ENCODE measurements around the gene NDUFV1. TPM values are rescaled to one million over a fixed set of nuclear protein-coding genes. Genes with fewer than 3 reads are reported as not detected.

The NDUFV1 gene
- total and polyA plus RNA-seq, 9 of the 15 experiments (the other 6 are each of a cell fraction or from before 2014, with no cell fraction given), result 10.8 to 423 (median 209) TPM

GRCh38 chr11:67640021-67640757, 33.5 kb downstream of the NDUFV1 start (continued):
- TF ChIP-seq, protein P1, sequence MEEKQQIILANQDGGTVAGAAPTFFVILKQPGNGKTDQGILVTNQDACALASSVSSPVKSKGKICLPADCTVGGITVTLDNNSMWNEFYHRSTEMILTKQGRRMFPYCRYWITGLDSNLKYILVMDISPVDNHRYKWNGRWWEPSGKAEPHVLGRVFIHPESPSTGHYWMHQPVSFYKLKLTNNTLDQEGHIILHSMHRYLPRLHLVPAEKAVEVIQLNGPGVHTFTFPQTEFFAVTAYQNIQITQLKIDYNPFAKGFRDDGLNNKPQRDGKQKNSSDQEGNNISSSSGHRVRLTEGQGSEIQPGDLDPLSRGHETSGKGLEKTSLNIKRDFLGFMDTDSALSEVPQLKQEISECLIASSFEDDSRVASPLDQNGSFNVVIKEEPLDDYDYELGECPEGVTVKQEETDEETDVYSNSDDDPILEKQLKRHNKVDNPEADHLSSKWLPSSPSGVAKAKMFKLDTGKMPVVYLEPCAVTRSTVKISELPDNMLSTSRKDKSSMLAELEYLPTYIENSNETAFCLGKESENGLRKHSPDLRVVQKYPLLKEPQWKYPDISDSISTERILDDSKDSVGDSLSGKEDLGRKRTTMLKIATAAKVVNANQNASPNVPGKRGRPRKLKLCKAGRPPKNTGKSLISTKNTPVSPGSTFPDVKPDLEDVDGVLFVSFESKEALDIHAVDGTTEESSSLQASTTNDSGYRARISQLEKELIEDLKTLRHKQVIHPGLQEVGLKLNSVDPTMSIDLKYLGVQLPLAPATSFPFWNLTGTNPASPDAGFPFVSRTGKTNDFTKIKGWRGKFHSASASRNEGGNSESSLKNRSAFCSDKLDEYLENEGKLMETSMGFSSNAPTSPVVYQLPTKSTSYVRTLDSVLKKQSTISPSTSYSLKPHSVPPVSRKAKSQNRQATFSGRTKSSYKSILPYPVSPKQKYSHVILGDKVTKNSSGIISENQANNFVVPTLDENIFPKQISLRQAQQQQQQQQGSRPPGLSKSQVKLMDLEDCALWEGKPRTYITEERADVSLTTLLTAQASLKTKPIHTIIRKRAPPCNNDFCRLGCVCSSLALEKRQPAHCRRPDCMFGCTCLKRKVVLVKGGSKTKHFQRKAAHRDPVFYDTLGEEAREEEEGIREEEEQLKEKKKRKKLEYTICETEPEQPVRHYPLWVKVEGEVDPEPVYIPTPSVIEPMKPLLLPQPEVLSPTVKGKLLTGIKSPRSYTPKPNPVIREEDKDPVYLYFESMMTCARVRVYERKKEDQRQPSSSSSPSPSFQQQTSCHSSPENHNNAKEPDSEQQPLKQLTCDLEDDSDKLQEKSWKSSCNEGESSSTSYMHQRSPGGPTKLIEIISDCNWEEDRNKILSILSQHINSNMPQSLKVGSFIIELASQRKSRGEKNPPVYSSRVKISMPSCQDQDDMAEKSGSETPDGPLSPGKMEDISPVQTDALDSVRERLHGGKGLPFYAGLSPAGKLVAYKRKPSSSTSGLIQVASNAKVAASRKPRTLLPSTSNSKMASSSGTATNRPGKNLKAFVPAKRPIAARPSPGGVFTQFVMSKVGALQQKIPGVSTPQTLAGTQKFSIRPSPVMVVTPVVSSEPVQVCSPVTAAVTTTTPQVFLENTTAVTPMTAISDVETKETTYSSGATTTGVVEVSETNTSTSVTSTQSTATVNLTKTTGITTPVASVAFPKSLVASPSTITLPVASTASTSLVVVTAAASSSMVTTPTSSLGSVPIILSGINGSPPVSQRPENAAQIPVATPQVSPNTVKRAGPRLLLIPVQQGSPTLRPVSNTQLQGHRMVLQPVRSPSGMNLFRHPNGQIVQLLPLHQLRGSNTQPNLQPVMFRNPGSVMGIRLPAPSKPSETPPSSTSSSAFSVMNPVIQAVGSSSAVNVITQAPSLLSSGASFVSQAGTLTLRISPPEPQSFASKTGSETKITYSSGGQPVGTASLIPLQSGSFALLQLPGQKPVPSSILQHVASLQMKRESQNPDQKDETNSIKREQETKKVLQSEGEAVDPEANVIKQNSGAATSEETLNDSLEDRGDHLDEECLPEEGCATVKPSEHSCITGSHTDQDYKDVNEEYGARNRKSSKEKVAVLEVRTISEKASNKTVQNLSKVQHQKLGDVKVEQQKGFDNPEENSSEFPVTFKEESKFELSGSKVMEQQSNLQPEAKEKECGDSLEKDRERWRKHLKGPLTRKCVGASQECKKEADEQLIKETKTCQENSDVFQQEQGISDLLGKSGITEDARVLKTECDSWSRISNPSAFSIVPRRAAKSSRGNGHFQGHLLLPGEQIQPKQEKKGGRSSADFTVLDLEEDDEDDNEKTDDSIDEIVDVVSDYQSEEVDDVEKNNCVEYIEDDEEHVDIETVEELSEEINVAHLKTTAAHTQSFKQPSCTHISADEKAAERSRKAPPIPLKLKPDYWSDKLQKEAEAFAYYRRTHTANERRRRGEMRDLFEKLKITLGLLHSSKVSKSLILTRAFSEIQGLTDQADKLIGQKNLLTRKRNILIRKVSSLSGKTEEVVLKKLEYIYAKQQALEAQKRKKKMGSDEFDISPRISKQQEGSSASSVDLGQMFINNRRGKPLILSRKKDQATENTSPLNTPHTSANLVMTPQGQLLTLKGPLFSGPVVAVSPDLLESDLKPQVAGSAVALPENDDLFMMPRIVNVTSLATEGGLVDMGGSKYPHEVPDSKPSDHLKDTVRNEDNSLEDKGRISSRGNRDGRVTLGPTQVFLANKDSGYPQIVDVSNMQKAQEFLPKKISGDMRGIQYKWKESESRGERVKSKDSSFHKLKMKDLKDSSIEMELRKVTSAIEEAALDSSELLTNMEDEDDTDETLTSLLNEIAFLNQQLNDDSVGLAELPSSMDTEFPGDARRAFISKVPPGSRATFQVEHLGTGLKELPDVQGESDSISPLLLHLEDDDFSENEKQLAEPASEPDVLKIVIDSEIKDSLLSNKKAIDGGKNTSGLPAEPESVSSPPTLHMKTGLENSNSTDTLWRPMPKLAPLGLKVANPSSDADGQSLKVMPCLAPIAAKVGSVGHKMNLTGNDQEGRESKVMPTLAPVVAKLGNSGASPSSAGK (IDR thresholded peaks at IDR 0.05), result peak; percentile 97
- TF ChIP-seq POLR2G (IDR thresholded peaks at IDR 0.05; ENCODE audit: low read depth, low read length), result 0 out of 2 replicates have a peak, but pooled peaks have one; percentile 3
- no peak for TF ChIP-seq NFXL1 (CRISPR knock-in tag; IDR thresholded peaks at IDR 0.05)
- TF ChIP-seq, protein P2, sequence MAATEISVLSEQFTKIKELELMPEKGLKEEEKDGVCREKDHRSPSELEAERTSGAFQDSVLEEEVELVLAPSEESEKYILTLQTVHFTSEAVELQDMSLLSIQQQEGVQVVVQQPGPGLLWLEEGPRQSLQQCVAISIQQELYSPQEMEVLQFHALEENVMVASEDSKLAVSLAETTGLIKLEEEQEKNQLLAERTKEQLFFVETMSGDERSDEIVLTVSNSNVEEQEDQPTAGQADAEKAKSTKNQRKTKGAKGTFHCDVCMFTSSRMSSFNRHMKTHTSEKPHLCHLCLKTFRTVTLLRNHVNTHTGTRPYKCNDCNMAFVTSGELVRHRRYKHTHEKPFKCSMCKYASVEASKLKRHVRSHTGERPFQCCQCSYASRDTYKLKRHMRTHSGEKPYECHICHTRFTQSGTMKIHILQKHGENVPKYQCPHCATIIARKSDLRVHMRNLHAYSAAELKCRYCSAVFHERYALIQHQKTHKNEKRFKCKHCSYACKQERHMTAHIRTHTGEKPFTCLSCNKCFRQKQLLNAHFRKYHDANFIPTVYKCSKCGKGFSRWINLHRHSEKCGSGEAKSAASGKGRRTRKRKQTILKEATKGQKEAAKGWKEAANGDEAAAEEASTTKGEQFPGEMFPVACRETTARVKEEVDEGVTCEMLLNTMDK (IDR thresholded peaks at IDR 0.05; ENCODE audit: borderline replicate concordance, insufficient read depth, low read depth, low read length, poor library complexity, severe bottlenecking), result peak; percentile 86
- TF ChIP-seq POLR2B (IDR thresholded peaks at IDR 0.05; ENCODE audit: low read depth, partially characterized antibody), result no peak
- TF ChIP-seq FOXP1 (CRISPR knock-in tag; IDR thresholded peaks at IDR 0.05), result peak; percentile 91; the same call in 1 of the 2 replicates
- TF ChIP-seq, protein P3, sequence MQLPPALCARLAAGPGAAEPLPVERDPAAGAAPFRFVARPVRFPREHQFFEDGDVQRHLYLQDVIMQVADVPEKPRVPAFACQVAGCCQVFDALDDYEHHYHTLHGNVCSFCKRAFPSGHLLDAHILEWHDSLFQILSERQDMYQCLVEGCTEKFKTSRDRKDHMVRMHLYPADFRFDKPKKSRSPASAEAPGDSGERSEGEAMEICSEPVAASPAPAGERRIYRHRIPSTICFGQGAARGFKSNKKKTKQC (CRISPR knock-in tag; IDR thresholded peaks at IDR 0.05), result peak; percentile 76; the same call in 1 of the 2 replicates
- TF ChIP-seq NRF1 (conservative IDR thresholded peaks at IDR 0.05 in 1 of 2, IDR thresholded peaks at IDR 0.05 in 1 of 2), result peak; percentile 46 to 58
- peak; percentile 81; the same call in 1 of the 2 replicates for TF ChIP-seq E2F4 (CRISPR knock-in tag; IDR thresholded peaks at IDR 0.05; ENCODE audit: low read depth)
- TF ChIP-seq BCOR (IDR thresholded peaks at IDR 0.05), result 0 out of 2 replicates have a peak, but pooled peaks have one; percentile 41
- TF ChIP-seq RB1 (IDR thresholded peaks at IDR 0.05; ENCODE audit: low read depth), result peak; percentile 91
